Measurements from ENCODE around the gene RLF.

DNA sequence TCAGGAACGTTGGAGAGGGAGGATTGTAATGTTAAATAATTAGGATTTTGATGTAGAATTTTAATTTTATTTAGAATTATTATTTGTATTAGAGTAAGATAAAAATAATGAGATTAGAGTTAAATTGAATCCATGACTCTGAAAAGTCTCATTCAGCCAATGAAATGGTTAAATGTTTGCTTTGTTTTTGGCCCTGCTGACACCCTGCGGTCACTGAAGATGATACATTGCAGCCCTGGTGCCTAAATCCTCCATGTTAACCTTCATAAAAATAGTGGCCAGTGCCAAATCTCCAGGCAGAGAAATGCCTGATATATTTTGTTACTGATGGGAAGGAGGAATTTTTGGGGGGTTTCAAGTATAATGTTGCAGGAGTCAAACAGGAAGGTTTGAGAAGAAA is 27.3 kb upstream of the RLF start:
- no peak for TF ChIP-seq RFX5 (IDR thresholded peaks at IDR 0.05; ENCODE audit: low read depth, low read length)
- TF ChIP-seq CTCF (IDR thresholded peaks at IDR 0.05 in 2 of 3, conservative IDR thresholded peaks at IDR 0.05 in 1 of 3; ENCODE audit: control insufficient read depth in 2 of 3, extremely low read depth in 1 of 3, insufficient read depth in 1 of 3, low read depth in 3 of 3, low read length in 3 of 3) = no peak
- no peak for TF ChIP-seq PBX3 (IDR thresholded peaks at IDR 0.05; ENCODE audit: insufficient replicate concordance, low read depth, low read length)
- no peak for TF ChIP-seq CHD1 (IDR thresholded peaks at IDR 0.05; ENCODE audit: low read depth, low read length)
- no peak for TF ChIP-seq NR2C1 (IDR thresholded peaks at IDR 0.05)
- TF ChIP-seq YBX1 (IDR thresholded peaks at IDR 0.05) = no peak
- no peak for TF ChIP-seq REST (IDR thresholded peaks at IDR 0.05; ENCODE audit: low read depth, low read length)
- TF ChIP-seq, protein P1, sequence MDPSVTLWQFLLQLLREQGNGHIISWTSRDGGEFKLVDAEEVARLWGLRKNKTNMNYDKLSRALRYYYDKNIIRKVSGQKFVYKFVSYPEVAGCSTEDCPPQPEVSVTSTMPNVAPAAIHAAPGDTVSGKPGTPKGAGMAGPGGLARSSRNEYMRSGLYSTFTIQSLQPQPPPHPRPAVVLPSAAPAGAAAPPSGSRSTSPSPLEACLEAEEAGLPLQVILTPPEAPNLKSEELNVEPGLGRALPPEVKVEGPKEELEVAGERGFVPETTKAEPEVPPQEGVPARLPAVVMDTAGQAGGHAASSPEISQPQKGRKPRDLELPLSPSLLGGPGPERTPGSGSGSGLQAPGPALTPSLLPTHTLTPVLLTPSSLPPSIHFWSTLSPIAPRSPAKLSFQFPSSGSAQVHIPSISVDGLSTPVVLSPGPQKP (IDR thresholded peaks at IDR 0.05; ENCODE audit: low read depth, low read length) = no peak
- TF ChIP-seq ZBTB40 (IDR thresholded peaks at IDR 0.05; ENCODE audit: borderline replicate concordance) = no peak
- TF ChIP-seq EED (IDR thresholded peaks at IDR 0.05; ENCODE audit: low read depth) = no peak
- TF ChIP-seq, protein P2, sequence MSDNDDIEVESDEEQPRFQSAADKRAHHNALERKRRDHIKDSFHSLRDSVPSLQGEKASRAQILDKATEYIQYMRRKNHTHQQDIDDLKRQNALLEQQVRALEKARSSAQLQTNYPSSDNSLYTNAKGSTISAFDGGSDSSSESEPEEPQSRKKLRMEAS (IDR thresholded peaks at IDR 0.05; ENCODE audit: low read depth, low read length) = no peak
- no peak for TF ChIP-seq EP300 (IDR thresholded peaks at IDR 0.05; ENCODE audit: borderline replicate concordance in 1 of 2, control insufficient read depth in 1 of 2, low read depth in 2 of 2, low read length in 2 of 2)
- TF ChIP-seq JUND (IDR thresholded peaks at IDR 0.05; ENCODE audit: low read depth, low read length) = no peak
- no peak for TF ChIP-seq RAD21 (IDR thresholded peaks at IDR 0.05; ENCODE audit: insufficient read depth, low read depth, low read length)

Measured in GM12878 (cell line).